GM12874 (cell line): ENCODE data around the gene GYPE.
A peak's percentile ranks its signal among the peaks of the same experiment; 100 is the strongest.
"Not testable (repeated sequence)": the region's sequence is repeated elsewhere in the genome, so short reads cannot be mapped to it uniquely, and the experiment has no call there.

ENCODE experiments used
- TF ChIP-seq, protein P1 (sequence below): IDR thresholded peaks from 2 replicates; pipeline ENCODE4 v1.5.1; 2011; ENCODE audit warnings: low read depth, mild to moderate bottlenecking, control low read depth, low read length, moderate library complexity; ENCODE audit not compliant: insufficient read depth

Gene GYPE

GRCh38 chr4:143905440-143905839 lies at the start of gene GYPE:
Gene GYPE, minus strand, starts transcription at chr4:143905559. Its CDS starts 52 bp downstream, at chr4:143905507.
- TF ChIP-seq, protein P1, sequence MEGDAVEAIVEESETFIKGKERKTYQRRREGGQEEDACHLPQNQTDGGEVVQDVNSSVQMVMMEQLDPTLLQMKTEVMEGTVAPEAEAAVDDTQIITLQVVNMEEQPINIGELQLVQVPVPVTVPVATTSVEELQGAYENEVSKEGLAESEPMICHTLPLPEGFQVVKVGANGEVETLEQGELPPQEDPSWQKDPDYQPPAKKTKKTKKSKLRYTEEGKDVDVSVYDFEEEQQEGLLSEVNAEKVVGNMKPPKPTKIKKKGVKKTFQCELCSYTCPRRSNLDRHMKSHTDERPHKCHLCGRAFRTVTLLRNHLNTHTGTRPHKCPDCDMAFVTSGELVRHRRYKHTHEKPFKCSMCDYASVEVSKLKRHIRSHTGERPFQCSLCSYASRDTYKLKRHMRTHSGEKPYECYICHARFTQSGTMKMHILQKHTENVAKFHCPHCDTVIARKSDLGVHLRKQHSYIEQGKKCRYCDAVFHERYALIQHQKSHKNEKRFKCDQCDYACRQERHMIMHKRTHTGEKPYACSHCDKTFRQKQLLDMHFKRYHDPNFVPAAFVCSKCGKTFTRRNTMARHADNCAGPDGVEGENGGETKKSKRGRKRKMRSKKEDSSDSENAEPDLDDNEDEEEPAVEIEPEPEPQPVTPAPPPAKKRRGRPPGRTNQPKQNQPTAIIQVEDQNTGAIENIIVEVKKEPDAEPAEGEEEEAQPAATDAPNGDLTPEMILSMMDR = not testable (repeated sequence)

- TF ChIP-seq, protein P1 = no peak
Observed at GRCh38 chr4:143939528-143939927, 34.2 kb upstream of the GYPE start.

DNA sequence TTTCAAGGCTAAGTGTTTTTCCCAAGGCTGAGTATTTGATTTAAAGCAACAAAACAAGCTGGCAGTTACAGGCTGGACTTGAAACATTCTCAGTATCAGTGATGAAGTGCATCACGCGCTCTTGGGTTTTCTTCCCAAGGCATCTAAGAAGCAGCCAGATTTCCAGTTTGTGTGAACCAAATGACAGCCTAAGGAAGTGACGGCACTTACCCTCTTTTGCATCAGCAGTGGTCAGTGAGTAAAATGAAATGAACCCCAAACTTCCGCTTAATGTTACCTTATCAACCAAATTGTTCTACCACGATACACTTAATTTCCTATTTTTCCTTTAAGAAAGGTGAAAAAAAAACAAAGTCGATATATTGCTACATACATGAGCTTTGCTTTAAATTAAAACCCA lies 15.8 kb upstream of the GYPE start:
- TF ChIP-seq, protein P1 = no peak

DNA sequence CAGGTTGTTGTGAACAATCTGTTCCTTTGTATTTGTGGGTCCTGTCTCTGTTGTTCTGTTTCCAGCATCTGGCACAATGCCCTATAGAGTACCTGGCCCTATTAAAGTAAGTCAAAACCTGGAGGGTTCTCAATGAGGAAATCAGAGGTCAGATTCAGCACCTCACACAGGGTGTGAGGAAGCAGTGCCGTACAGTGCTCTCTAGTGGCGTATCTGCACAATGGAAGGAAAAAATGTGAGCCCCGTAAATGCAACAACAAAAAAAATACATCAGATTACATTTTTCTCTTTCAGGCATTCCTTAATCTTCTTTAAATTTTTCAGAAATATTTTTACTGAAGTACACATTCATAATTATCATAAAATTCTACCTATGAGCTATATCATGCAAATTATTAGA lies 2.5 kb upstream of the GYPE start:
- TF ChIP-seq, protein P1 = peak; percentile 42

DNA sequence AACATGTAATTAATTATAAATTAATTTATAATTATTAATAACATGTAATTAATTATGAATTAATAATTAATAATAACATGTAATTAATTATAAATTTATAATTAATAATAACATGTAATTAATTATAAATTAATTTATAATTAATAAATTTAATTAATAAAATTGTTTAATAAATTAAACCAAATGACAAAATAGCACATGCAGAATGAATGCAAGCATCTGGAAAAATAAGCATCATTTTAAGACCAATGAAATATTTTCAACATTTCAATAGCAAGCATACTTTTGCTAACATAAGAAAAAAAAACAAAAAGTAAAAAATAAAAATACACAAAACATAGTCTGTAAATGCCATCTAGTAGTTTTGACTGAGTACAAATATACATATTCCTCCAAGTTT lies 21.8 kb downstream of the GYPE start:
- TF ChIP-seq, protein P1 = no peak

DNA sequence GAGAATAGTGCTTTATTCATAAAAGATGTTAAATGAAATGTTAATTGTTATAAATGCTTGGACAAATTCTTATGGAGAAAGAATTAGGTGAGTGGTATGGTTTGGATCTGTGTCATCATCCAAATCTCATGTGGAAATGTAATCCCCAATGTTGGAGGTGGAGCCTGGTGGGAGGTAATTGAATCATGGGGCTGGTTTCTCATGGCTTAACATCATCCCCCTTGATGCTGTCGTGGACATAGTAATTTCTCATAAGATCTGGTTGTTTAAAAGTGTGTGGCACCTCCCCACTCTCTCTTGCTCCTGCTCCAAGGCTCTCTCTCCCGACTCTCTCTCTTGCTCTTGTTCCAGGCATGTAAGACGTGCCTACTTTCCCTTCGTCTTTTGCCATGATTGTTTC lies 22.5 kb downstream of the GYPE start:
- TF ChIP-seq, protein P1 = no peak

DNA sequence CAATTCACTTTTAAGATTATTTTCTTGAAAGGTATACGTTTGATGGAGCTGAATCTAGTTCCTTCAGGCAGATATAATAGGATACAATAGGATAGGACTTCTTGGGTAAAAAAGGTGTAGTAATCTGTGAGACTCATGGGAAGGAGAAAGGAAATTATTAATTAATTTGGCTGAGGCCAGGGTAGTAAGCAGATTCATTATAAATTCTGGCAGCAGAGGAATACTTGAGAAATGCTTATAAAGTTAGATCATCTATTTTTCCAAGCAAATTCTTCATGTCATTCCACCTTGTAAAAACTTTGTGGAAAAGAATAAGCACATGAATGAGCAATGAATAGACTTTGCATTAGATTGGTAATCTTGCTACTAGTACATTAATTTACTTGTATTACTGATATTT lies 46.9 kb downstream of the GYPE start:
- TF ChIP-seq, protein P1 = no peak
